SH-SY5Y (cell line): ENCODE results near the gene LTBP2.

ENCODE experiments used
- GATA2 ChIP-seq: IDR thresholded peaks from 2 replicates; pipeline ENCODE4 v1.6.1; 2011; ENCODE audit warnings: mild to moderate bottlenecking, low read depth, low read length
- GATA3 ChIP-seq: IDR thresholded peaks from 2 replicates; pipeline ENCODE4 v1.6.1; 2011; ENCODE audit warnings: low read depth, mild to moderate bottlenecking, low read length, moderate library complexity

GRCh38 chr14:74495356-74495755, 116.7 kb downstream of the LTBP2 start:
- TF ChIP-seq GATA2, result no peak
- TF ChIP-seq GATA3, result no peak
